SK-N-SH treated with all-trans-retinoic acid at 6 μM for 48 hours (cell line): ENCODE results near the gene IMMT.

ENCODE experiments used
- ATAC-seq: fragments of 200-7000 bp; cut with Tn5 transposase; 3 replicates; pipeline ENCODE4 v1.9.1; 2020; ENCODE audit warnings: mild to moderate bottlenecking, moderate library complexity
- CREB5 ChIP-seq: fragments of 250-450 bp; sonication (Bioruptor Pico); IDR thresholded peaks from 2 replicates; pipeline ENCODE4 v1.5.1; 2020; ENCODE audit warnings: low read depth, mild to moderate bottlenecking, moderate library complexity
- CSDC2 ChIP-seq: fragments of 250-450 bp; sonication (Bioruptor Pico); IDR thresholded peaks from 2 replicates; pipeline ENCODE4 v1.5.0; 2020; ENCODE audit warnings: mild to moderate bottlenecking, moderate library complexity
- CSRNP3 ChIP-seq: fragments of 250-450 bp; sonication (Bioruptor Pico); IDR thresholded peaks from 2 replicates; pipeline ENCODE4 v1.5.1; 2021; ENCODE audit warnings: mild to moderate bottlenecking, moderate library complexity
- ESRRG ChIP-seq: fragments of 250-450 bp; sonication (Bioruptor Pico); IDR thresholded peaks from 2 replicates; pipeline ENCODE4 v1.6.1; 2021; ENCODE audit warnings: mild to moderate bottlenecking
- GLIS3 ChIP-seq: fragments of 250-450 bp; sonication (Bioruptor Pico); IDR thresholded peaks from 2 replicates; pipeline ENCODE4 v1.5.0; 2020; ENCODE audit warnings: mild to moderate bottlenecking, moderate library complexity
- OSR1 ChIP-seq: fragments of 250-450 bp; sonication (Bioruptor Pico); IDR thresholded peaks from 2 replicates; pipeline ENCODE4 v1.8.0; 2022; ENCODE audit warnings: moderate library complexity, mild to moderate bottlenecking, inconsistent platforms
- PATZ1 ChIP-seq: fragments of 250-450 bp; sonication (Bioruptor Pico); IDR thresholded peaks from 2 replicates; pipeline ENCODE4 v1.8.0; 2020; ENCODE audit warnings: mild to moderate bottlenecking, moderate library complexity, borderline replicate concordance
- POU6F1 ChIP-seq: fragments of 250-450 bp; sonication (Bioruptor Pico); IDR thresholded peaks from 2 replicates; pipeline ENCODE4 v1.8.0; 2021; ENCODE audit warnings: low read depth, mild to moderate bottlenecking, moderate library complexity, borderline replicate concordance
- RARB ChIP-seq: fragments of 250-450 bp; sonication (Bioruptor Pico); IDR thresholded peaks from 2 replicates; pipeline ENCODE4 v1.8.0; 2021; ENCODE audit warnings: mild to moderate bottlenecking, moderate library complexity
- TOX ChIP-seq: fragments of 250-450 bp; sonication (Bioruptor Pico); IDR thresholded peaks from 2 replicates; pipeline ENCODE4 v1.8.0; 2021; ENCODE audit warnings: mild to moderate bottlenecking, moderate library complexity, borderline replicate concordance
- TSHZ2 ChIP-seq: fragments of 250-450 bp; sonication (Bioruptor Pico); IDR thresholded peaks from 2 replicates; pipeline ENCODE4 v1.5.0; 2020; ENCODE audit warnings: mild to moderate bottlenecking, moderate library complexity
- ZFP3 ChIP-seq: fragments of 250-450 bp; sonication (Bioruptor Pico); IDR thresholded peaks from 2 replicates; pipeline ENCODE4 v1.5.0; 2020; ENCODE audit warnings: mild to moderate bottlenecking, moderate library complexity
- ZFP30 ChIP-seq: fragments of 450-650 bp; formaldehyde crosslinking; IDR thresholded peaks from 2 replicates; pipeline ENCODE4 v1.5.0; 2022; ENCODE audit warnings: mild to moderate bottlenecking, moderate library complexity
- ZNF70 ChIP-seq: fragments of 450-650 bp; formaldehyde crosslinking; IDR thresholded peaks from 2 replicates; pipeline ENCODE4 v1.5.0; 2020; ENCODE audit warnings: mild to moderate bottlenecking, moderate library complexity
- ZNF8 ChIP-seq: fragments of 450-650 bp; formaldehyde crosslinking; IDR thresholded peaks from 2 replicates; pipeline ENCODE4 v1.5.0; 2020; ENCODE audit warnings: mild to moderate bottlenecking, moderate library complexity

Gene IMMT

GRCh38 chr2:86203614-86204013, 8.4 kb upstream of the IMMT start:
- ATAC-seq, result no peak
- TF ChIP-seq GLIS3 (CRISPR knock-in tag) (no peak), RARB (CRISPR knock-in tag) (no peak), CSRNP3 (CRISPR knock-in tag) (no peak), ZNF8 (CRISPR knock-in tag) (no peak), ZFP3 (CRISPR knock-in tag) (no peak), ZNF70 (CRISPR knock-in tag) (no peak), POU6F1 (CRISPR knock-in tag) (no peak), TSHZ2 (CRISPR knock-in tag) (no peak), PATZ1 (no peak), ESRRG (CRISPR knock-in tag) (no peak), CSDC2 (CRISPR knock-in tag) (no peak), OSR1 (CRISPR knock-in tag) (no peak)
- TF ChIP-seq, all 23 proteins: peak for 0

- no peak for ATAC-seq
- TF ChIP-seq TSHZ2 (CRISPR knock-in tag), result no peak
- no peak for TF ChIP-seq CREB5 (CRISPR knock-in tag)
- TF ChIP-seq CSDC2 (CRISPR knock-in tag), result no peak
- TF ChIP-seq, all 23 proteins: peak for 0
Observed at GRCh38 chr2:86202702-86203101, 7.4 kb upstream of the IMMT start.

GRCh38 chr2:86202336-86202692, 7.1 kb upstream of the IMMT start:
- ATAC-seq, result no peak
- TF ChIP-seq GLIS3 (CRISPR knock-in tag) (no peak), ESRRG (CRISPR knock-in tag) (no peak), CSDC2 (CRISPR knock-in tag) (no peak), CREB5 (CRISPR knock-in tag) (no peak), TOX (CRISPR knock-in tag) (no peak), TSHZ2 (CRISPR knock-in tag) (no peak), ZFP3 (CRISPR knock-in tag) (no peak), RARB (CRISPR knock-in tag) (no peak), ZNF8 (CRISPR knock-in tag) (no peak), ZFP30 (no peak), CSRNP3 (CRISPR knock-in tag) (no peak)
